ENCODE measurements around the gene GCK.
"Not testable (repeated sequence)": the region's sequence is repeated elsewhere in the genome, so short reads cannot be mapped to it uniquely, and the experiment has no call there.

GRCh38 chr7:44174694-44174948 is 14.6 kb downstream of the GCK start:
- TF ChIP-seq, protein P1, sequence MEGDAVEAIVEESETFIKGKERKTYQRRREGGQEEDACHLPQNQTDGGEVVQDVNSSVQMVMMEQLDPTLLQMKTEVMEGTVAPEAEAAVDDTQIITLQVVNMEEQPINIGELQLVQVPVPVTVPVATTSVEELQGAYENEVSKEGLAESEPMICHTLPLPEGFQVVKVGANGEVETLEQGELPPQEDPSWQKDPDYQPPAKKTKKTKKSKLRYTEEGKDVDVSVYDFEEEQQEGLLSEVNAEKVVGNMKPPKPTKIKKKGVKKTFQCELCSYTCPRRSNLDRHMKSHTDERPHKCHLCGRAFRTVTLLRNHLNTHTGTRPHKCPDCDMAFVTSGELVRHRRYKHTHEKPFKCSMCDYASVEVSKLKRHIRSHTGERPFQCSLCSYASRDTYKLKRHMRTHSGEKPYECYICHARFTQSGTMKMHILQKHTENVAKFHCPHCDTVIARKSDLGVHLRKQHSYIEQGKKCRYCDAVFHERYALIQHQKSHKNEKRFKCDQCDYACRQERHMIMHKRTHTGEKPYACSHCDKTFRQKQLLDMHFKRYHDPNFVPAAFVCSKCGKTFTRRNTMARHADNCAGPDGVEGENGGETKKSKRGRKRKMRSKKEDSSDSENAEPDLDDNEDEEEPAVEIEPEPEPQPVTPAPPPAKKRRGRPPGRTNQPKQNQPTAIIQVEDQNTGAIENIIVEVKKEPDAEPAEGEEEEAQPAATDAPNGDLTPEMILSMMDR (IDR thresholded peaks at IDR 0.05; ENCODE audit: low read depth, low read length, poor library complexity, severe bottlenecking), result not testable (repeated sequence)
- TF ChIP-seq EZH2phosphoT487 (IDR thresholded peaks at IDR 0.05; ENCODE audit: borderline replicate concordance, low read length), result not testable (repeated sequence)
